Right cardiac atrium (tissue), 5 donors: ENCODE data around the gene RACGAP1. TPM values are rescaled to one million over a fixed set of nuclear protein-coding genes. Genes with fewer than 3 reads are reported as not detected.
A peak's percentile ranks its signal among the peaks of the same experiment; 100 is the strongest.

Source experiments
- ATAC-seq, 2 donors: fragments of 200-7000 bp; cut with Tn5 transposase; one replicate each; pipeline versions ENCODE4 v1.8.0 to v1.9.1; 2020; ENCODE audit warnings: moderate library complexity in 2 of 2, mild to moderate bottlenecking in 1 of 2
- DNase-seq, 3 donors: peaks; one replicate each; pipeline ENCODE4 v3.0.0-alpha.2; 2020
- H3K27ac ChIP-seq: one replicate; pipeline ENCODE4 v1.5.1; 2013; ENCODE audit warnings: mild to moderate bottlenecking, low read length, control low read depth, moderate library complexity
- H3K27me3 ChIP-seq: one replicate; pipeline ENCODE4 v1.6.1; 2013; ENCODE audit not compliant: control insufficient read depth, insufficient read depth
- H3K4me1 ChIP-seq: one replicate; pipeline ENCODE4 v1.6.1; 2013; ENCODE audit warnings: low read length; ENCODE audit not compliant: control insufficient read depth, insufficient read depth
- H3K4me3 ChIP-seq: one replicate; pipeline ENCODE4 v1.5.1; 2013; ENCODE audit warnings: low read length, control low read depth
- H3K9me3 ChIP-seq: one replicate; pipeline ENCODE4 v1.6.1; 2013; ENCODE audit warnings: low read length; ENCODE audit not compliant: control insufficient read depth
- WGBS: extraction: QIAGEN DNeasy Blood & Tissue Kit; methylation state at CpG from one replicate; pipeline ENCODE4 v1.1.7; 2013; 5-methylcytosine and 5-hydroxymethylcytosine counted together
- intact Hi-C, 4 donors: fragments of 100-400 bp; cut with DNase I; formaldehyde crosslinking; loops; one replicate each; pipeline versions ENCODE4 v1.11.0 to v1.14.0; 2022 to 2023
- long read RNA-seq, 4 donors: library from polyadenylated mRNA; unstranded; transcript quantifications; one replicate each; pipeline ENCODE4 v2.0.0, GENCODE V29; 2020 to 2021
- polyA plus RNA-seq: library from polyadenylated mRNA; stranded (reverse); fragments of 200-250 nt; gene quantifications from one replicate; pipeline ENCODE4 v1.2.3, GENCODE V29; 2013
- total RNA-seq, 4 donors: library from RNA; stranded (reverse); fragmentation: NEBNext Ultra II Directional; extraction: Animal tissue kit (Norgen Biotek cat#: 25700); gene quantifications; one replicate each; pipeline ENCODE4 v1.2.1, GENCODE V29; 2021
- donor health status: healthy with polysubstance abuse.
- donor health status: DM: no; HTN: yes; CAD: no.
- donor health status: DM: no; HTN: no; CAD: no.
- donor health status: DM: no; HTN: yes; CAD: no; lungs with severe emphysema.
- donor health status: DM: yes; HTN: yes; CAD: no.

RACGAP1 gene, protein sequence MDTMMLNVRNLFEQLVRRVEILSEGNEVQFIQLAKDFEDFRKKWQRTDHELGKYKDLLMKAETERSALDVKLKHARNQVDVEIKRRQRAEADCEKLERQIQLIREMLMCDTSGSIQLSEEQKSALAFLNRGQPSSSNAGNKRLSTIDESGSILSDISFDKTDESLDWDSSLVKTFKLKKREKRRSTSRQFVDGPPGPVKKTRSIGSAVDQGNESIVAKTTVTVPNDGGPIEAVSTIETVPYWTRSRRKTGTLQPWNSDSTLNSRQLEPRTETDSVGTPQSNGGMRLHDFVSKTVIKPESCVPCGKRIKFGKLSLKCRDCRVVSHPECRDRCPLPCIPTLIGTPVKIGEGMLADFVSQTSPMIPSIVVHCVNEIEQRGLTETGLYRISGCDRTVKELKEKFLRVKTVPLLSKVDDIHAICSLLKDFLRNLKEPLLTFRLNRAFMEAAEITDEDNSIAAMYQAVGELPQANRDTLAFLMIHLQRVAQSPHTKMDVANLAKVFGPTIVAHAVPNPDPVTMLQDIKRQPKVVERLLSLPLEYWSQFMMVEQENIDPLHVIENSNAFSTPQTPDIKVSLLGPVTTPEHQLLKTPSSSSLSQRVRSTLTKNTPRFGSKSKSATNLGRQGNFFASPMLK
- total RNA-seq, result 1 to 10 TPM; 3.2 to 8.2 (median 6.3) TPM
- polyA plus RNA-seq, result 1.5 TPM
- long read RNA-seq, donor 1, partial matches to known transcripts, result 0 of 2 reads
- long read RNA-seq, donor 1, other reads (novel, unspliced or antisense), result 0 of 2 reads
- long read RNA-seq, donor 2, partial matches to known transcripts, result 0 of 1 reads
- long read RNA-seq, donor 2, other reads (novel, unspliced or antisense), result 1 of 1 reads
- long read RNA-seq, donor 3, partial matches to known transcripts, result 1 of 6 reads
- long read RNA-seq, donor 3, other reads (novel, unspliced or antisense), result 2 of 6 reads
- long read RNA-seq, donor 4, result 0 reads

DNA sequence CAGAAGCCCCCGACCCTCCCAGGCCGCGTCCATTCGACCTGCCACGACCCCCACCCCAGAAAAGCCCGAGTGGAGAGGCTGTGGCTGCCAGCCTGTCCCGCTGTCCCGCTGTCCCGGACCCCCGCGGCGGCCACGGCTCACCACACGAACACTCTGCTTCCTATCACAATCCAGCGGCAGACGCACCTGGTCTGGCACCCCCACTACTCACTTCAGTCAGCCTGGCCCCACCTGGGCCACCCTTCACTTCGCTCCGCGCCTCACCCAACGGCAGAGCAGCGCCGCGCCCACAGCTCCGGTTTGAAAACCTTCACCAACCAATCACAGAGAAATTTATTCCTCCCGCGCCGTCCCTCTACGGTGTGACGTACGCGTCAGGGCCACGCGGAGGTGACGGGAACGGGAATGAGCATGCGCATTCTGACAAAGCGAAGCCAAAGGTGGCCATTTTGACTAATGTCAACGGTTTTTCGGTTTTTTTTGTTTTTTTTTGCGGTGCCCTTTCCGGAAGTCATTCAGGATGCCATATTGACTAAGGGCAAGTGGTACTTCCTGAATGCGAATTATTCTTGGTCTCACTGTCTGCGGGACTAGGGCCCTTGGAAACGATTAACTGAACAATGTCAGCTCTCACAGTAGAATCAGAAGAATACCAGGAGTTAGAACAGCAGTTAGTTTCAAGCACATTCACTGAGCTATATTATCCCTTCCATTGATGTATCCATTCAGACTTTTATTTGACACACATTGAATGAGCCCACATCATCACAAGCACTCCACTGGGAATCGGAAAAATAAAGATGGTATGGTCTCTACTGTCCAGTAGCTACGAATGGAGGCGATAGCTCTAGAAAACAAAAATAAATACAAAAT is at the start of gene RACGAP1:
Gene RACGAP1 (minus strand): TSS at position 308 of the 873 bp plus-strand sequence. CDS start 8,779 bp downstream, outside the sequence.
- H3K4me3 ChIP-seq, result peak within 1 kb of the TSS; percentile 62
- 5% methylated on average over 47 of the region's 47 CpGs for WGBS
- intact Hi-C loops, result no loop called here
- peaks cover 3% of the 10 kb centered on the region for H3K4me1 ChIP-seq
- no peak within 1 kb of the TSS for H3K27ac ChIP-seq
- DNase-seq (peak; percentile 96 to 97 (median 97)), ATAC-seq (peak; percentile 97 to 99)
- no peaks in the 10 kb centered on the region for H3K9me3 ChIP-seq
- no peaks in the 10 kb centered on the region for H3K27me3 ChIP-seq

DNA sequence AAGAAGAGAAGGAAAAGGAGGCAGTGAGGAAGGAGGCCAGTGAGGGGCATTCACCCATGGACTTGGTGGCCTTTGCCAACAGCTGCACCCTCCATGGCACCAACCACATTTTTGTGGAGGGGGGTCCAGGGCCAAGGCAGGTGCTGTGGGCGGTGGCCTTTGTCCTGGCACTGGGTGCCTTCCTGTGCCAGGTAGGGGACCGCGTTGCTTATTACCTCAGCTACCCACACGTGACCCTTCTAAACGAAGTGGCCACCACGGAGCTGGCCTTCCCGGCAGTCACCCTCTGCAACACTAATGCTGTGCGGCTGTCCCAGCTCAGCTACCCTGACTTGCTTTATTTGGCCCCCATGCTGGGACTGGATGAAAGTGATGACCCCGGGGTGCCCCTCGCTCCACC is 48.4 kb upstream of the RACGAP1 start:
- H3K4me1 ChIP-seq, result no peaks in the 10 kb centered on the region
- H3K4me3 ChIP-seq, result no peak overlapping the region
- no peak for ATAC-seq
- no peak for DNase-seq
- no peak overlapping the region for H3K27ac ChIP-seq
- 83% methylated on average over 10 of the region's 10 CpGs for WGBS
- no peaks in the 10 kb centered on the region for H3K9me3 ChIP-seq
- intact Hi-C loops, result loop anchor here in 2 of 4 donors (2.0 to 5.0 kb wide), 4 partner anchors 101 to 296 kb away; no protein-coding TSS in a partner anchor
- H3K27me3 ChIP-seq, result no peaks in the 10 kb centered on the region

DNA sequence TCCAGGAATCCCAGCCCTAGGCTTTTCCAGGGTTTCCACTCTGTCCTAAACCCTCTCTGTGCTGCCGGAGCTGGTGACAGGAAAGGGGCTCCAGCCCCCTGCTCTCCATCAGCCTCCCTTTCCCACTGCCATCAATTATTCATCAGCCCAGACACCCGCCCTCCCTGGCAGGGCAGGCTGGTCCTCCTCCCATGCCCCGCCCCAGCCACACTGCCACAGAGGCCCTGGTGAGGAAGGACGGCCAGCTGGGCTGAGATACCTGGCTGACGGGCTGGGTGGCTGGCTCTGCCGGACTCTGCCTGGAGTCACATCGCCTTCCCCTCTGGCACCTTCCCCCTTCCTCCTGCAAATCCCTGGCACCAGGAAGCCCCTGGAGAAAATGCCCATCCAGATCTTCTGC is 47.9 kb upstream of the RACGAP1 start:
- Histone ChIP-seq H3K27me3 (no peaks in the 10 kb centered on the region), H3K9me3 (no peaks in the 10 kb centered on the region), H3K4me3 (no peak overlapping the region), H3K27ac (no peak overlapping the region), H3K4me1 (no peaks in the 10 kb centered on the region)
- WGBS, result 85% methylated on average over 7 of the region's 7 CpGs
- ATAC-seq (no peak), DNase-seq (no peak)
- intact Hi-C loops, result loop anchor here in 2 of 4 donors (5.0 kb wide), 3 partner anchors 106 to 296 kb away; no protein-coding TSS in a partner anchor

DNA sequence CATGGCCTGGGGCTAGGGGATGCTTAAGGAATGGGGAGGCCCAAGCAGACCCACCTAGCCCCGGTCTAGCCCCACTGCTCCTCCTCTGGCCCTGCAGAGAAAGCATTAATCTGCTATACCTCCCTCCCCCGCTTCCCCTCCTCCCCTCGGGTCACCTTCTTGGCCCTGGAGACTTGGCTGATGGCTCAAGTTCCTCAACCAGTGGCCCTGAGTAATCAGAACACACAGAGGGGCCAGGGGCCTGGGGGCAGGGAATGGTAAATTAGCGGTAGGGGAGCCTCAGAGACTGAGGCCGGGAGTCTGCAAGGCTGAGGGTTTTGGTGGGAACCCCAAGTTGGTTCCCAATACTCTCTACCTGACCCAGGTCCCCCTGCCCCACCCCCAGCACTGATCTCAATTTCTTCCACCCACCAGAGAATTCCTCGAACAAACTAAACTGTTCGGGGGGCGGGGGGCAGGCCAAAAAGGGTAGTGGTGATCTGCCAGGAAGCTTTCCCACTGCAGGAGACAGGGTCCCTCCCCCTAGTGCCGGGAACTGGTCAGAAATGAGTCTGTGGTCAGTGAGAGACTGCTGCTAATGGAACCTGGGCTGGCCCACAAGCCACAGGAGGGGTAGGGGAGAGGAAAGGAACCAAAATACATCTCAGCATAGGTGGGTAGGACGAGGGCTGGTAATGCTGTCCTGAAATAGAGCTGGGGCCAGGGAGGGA is 47.1 kb upstream of the RACGAP1 start:
- Histone ChIP-seq H3K27ac (no peak overlapping the region), H3K4me1 (no peaks in the 10 kb centered on the region), H3K4me3 (no peak overlapping the region), H3K27me3 (no peaks in the 10 kb centered on the region), H3K9me3 (no peaks in the 10 kb centered on the region)
- DNase-seq (no peak), ATAC-seq (no peak)
- intact Hi-C loops, result loop anchor here in 2 of 4 donors (5.0 kb wide), 3 partner anchors 105 to 295 kb away; no protein-coding TSS in a partner anchor
- 69% methylated on average over 10 of the region's 10 CpGs for WGBS

DNA sequence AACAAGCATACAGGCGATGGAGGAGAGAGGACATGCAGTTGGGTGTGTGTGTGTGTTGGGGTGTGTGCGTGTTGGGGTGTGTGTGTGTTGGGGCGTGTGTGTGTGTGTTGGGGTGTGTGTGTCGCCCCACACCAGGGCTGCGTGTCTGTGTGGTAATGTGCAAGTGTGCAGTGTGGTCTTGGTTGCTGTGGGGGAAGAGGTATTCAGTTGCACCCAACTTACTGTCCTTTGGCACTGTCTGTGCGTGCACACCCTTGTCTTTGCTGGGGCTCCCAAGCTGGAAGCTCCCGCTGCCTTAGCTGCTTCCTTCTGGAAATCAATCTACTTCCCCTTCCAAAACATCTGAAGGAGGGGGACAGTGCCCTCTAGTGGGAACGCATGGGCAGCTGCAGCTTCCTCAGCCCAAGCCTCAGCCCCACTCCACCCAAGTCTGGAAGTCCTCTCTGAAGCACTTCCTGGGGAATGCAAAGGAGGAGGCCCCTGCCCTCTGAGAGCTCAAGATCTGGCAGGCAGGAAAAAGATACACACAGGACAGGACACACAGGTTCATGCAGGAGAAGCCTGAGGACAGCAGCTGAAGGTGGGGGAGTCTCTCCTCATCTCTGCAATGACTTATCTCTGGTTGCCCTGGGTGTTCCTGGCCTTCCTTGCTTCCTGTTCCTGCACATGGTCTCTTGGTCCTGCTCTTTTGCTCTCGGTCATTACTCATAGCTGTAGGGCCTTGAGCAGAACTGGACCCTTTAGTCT is 45.2 kb upstream of the RACGAP1 start:
- H3K4me3 ChIP-seq, result no peak overlapping the region
- ATAC-seq (peak; percentile 70 to 80), DNase-seq (peak; percentile 81 to 88 (median 87))
- H3K9me3 ChIP-seq, result no peaks in the 10 kb centered on the region
- H3K27me3 ChIP-seq, result no peaks in the 10 kb centered on the region
- peaks cover 3% of the 10 kb centered on the region for H3K4me1 ChIP-seq
- H3K27ac ChIP-seq, result no peak overlapping the region
- intact Hi-C loops, result loop anchor here in 2 of 4 donors (5.0 kb wide), 3 partner anchors 103 to 293 kb away; no protein-coding TSS in a partner anchor
- 42% methylated on average over 9 of the region's 9 CpGs for WGBS

DNA sequence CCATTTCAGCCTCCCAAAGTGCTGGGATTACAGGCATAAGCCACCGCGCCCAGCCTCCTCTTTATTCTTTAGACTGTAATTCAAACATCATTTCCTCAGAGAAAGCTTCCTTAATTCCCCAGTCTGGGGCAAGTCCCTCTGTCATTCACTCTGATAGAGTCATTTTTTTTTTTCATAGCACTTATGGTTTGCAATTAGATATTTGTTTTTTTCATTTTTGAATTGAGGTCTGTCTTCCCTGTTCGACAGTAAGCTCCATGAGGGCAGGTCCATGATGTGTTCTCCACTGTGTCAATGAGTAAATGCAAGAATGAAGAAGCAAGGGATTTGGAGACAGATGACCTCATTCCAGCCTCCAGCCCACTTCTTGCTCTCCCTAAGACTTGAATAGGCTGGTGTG is 44.2 kb upstream of the RACGAP1 start:
- WGBS, result over 99% methylated on average over 3 of the region's 3 CpGs
- no peak overlapping the region for H3K4me3 ChIP-seq
- no peaks in the 10 kb centered on the region for H3K9me3 ChIP-seq
- H3K27ac ChIP-seq, result no peak overlapping the region
- intact Hi-C loops, result loop anchor here in 2 of 4 donors (5.0 to 10.0 kb wide), 2 partner anchors 102 to 205 kb away; no protein-coding TSS in a partner anchor
- no peaks in the 10 kb centered on the region for H3K27me3 ChIP-seq
- ATAC-seq (no peak), DNase-seq (no peak)
- H3K4me1 ChIP-seq, result peaks cover 3% of the 10 kb centered on the region

DNA sequence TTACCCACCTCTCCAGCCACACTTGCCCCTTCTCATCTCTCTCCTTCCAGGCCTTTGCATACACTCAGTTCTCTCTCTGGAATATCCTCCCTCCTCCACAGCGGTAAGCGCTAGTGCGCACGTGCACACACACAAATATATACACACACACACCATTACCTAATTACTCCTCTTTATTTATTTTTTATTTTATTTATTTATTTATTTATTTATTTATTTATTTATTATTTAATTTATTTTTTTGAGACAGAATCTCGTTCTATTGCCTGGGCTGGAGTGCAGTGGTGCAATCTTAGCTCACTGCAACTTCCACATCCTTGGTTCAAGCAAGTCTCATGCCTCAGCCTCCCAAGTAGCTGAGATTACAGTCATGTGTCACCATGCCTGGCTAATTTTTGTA is 43.8 kb upstream of the RACGAP1 start:
- H3K4me3 ChIP-seq, result no peak overlapping the region
- no peak overlapping the region for H3K27ac ChIP-seq
- H3K4me1 ChIP-seq, result peaks cover 3% of the 10 kb centered on the region
- no peak for DNase-seq
- no peaks in the 10 kb centered on the region for H3K9me3 ChIP-seq
- ATAC-seq, result no peak
- WGBS, result 97% methylated on average over 5 of the region's 5 CpGs
- intact Hi-C loops, result loop anchor here in 2 of 4 donors (5.0 to 10.0 kb wide), 2 partner anchors 102 to 204 kb away; no protein-coding TSS in a partner anchor
- H3K27me3 ChIP-seq, result no peaks in the 10 kb centered on the region

DNA sequence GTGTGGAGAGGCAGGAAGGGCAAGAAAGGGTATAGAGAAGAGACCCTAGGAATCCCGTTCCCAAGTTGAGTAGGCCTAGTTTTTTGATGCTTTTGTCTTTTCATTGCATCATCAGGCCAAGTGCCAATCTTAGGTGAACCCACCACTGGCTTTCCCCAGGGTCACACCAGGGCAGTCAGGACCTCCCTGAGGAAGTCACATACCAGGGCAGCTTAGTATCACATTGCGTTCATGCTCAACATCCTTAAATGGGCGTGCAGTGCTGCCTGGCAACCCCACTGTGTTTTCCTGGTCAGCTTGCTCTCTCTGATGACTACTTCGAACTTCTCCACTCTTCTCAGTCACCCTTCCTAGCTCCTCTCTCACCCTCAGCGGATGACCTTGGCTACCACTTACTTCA is 41.1 kb upstream of the RACGAP1 start:
- peaks cover 3% of the 10 kb centered on the region for H3K4me1 ChIP-seq
- DNase-seq, result no peak
- ATAC-seq, result peak in 1 of 2 donors; percentile 25
- H3K27ac ChIP-seq, result no peak overlapping the region
- intact Hi-C loops, result loop anchor here in 2 of 4 donors (5.0 to 10.0 kb wide), 2 partner anchors 99 to 202 kb away; no protein-coding TSS in a partner anchor
- H3K27me3 ChIP-seq, result no peaks in the 10 kb centered on the region
- H3K4me3 ChIP-seq, result no peak overlapping the region
- WGBS, result 42% methylated on average over 5 of the region's 5 CpGs
- no peaks in the 10 kb centered on the region for H3K9me3 ChIP-seq

DNA sequence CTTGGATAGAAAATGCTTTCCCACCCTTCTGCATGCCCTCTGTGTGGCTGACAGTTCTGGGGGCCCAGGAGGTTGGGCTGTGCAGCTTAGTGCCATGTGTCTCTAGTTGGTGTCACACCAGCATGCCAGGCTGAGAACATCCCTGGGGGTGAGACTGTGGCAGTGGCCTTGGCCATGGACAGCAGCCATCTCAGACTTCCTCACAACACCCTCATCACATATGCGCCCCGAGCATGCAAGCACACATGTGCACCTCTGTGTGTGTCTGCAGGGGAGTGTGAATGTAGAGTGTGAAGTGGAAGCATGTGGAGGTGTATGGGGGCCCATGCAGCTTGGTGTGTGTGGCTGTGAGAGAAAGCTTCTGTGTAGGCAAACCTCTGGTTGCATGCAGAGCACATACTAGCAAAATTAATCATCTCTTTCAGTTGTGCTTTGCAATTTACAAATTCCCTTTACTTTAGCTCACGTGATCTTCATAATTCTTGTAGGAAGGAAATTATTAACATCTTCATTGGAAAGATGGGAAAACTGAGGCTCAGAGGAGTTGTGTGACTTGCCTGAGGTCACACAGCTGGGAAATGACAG is 40.5 kb upstream of the RACGAP1 start:
- ATAC-seq, result no peak
- intact Hi-C loops, result loop anchor here in 2 of 4 donors (5.0 to 10.0 kb wide), 2 partner anchors 99 to 201 kb away; no protein-coding TSS in a partner anchor
- DNase-seq, result no peak
- 82% methylated on average over 3 of the region's 3 CpGs for WGBS
- no peaks in the 10 kb centered on the region for H3K9me3 ChIP-seq
- peaks cover 3% of the 10 kb centered on the region for H3K4me1 ChIP-seq
- H3K4me3 ChIP-seq, result no peak overlapping the region
- no peaks in the 10 kb centered on the region for H3K27me3 ChIP-seq
- H3K27ac ChIP-seq, result no peak overlapping the region
